Posterior vena cava (tissue), 2 donors: ENCODE results near the gene MACROD2. TPM values are rescaled to one million over a fixed set of nuclear protein-coding genes. Genes with fewer than 3 reads are reported as not detected.

ENCODE experiments used
- DNase-seq: peaks from one replicate; pipeline ENCODE4 v3.0.0-alpha.2; 2020; ENCODE audit warnings: low spot score
- intact Hi-C, 2 donors: fragments of 100-400 bp; cut with DNase I; formaldehyde crosslinking; loops; one replicate each; pipeline versions ENCODE4 v1.14.1 to v1.14.2; 2022 to 2023
- total RNA-seq, 2 donors: library from RNA; stranded (reverse); fragmentation: NEBNext Ultra II Directional; extraction: Animal tissue kit (Norgen Biotek cat#: 25700); gene quantifications; one replicate each; pipeline ENCODE4 v1.2.1, GENCODE V29; 2021
- donor health status: DM: yes; HTN: yes; CAD: no.
- donor health status: DM: yes; HTN: yes; CAD: no.

The MACROD2 gene
- total RNA-seq, 2 donors from 2014 or later: 15.5 to 25.5 TPM

DNA sequence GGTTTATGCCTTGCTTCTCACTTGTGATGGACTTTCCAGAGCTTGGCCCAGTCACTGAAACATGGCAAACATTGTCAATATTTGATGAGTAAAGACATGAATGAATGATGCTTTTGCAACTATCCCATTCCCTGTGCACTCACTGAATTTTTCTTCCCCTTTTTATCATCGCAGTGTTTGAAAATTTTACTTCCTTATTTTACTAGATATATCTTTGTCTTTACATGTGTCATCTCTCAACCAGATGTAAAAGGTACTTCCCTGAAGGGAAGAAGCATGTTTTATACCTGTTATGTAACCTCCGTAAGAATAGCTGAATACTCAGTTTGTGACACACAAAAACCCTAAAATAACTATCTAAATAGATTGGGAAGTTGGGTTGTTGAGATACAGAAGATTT, 886.8 kb downstream of the MACROD2 start:
- intact Hi-C loops: no loop called here
- DNase-seq: no peak

DNA sequence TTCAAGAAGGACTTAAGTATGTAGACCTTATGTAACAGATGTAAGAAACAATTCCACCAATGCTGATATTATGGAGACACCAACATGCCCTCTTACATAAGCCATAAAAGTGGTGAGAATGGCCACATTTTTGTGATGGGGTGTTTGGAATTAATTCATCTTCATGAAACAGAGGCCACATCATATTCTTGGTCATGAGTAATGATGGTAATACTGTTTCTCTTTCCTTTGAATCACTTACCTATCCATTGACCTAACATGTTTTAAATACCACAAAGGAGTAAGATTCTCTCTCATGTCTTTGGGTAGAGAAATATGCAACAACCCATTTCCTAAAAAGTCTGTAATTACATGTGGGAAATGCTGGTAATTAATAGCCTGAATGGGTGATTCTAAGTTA, 887.5 kb downstream of the MACROD2 start:
- DNase-seq: no peak
- intact Hi-C loops: no loop called here

DNA sequence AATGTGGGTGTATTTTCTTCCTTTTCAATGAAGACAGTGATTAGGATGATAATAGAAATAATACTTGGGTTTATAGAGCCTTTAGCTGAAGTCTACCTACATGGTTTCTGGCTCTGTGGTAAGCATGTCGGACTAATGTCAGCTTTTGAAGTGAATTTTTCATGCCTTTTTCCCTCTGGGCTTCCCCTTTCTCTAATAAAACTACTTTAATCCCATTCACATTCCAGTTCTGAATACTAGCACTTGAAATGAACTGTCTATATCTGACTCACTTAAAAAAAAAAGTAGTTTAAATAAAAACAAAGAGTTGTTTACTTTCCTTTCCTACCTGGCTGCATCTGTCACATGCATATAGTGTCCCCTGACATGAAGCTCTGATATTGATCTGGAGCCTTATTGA, 888.0 kb downstream of the MACROD2 start:
- intact Hi-C loops: no loop called here
- no peak for DNase-seq

DNA sequence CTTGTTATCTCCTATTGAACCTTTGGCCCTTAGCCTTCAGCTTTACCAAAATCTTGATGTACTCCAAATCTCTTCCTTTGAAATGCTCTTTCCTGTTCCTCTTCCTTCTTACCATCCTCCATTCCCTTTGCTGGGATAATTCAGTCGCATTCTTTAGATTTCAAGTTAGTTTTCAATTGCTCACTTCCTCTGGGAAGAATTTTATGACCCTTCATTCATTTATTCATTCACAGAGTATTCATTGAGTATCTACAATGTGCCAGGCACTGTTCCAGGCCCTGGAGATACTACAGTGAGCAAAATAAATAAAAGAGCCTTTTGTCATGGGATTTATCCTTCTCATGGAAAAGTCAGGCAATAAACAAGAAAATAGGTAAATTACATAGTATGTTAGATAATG, 890.3 kb downstream of the MACROD2 start:
- intact Hi-C loops: no loop called here
- DNase-seq: no peak

DNA sequence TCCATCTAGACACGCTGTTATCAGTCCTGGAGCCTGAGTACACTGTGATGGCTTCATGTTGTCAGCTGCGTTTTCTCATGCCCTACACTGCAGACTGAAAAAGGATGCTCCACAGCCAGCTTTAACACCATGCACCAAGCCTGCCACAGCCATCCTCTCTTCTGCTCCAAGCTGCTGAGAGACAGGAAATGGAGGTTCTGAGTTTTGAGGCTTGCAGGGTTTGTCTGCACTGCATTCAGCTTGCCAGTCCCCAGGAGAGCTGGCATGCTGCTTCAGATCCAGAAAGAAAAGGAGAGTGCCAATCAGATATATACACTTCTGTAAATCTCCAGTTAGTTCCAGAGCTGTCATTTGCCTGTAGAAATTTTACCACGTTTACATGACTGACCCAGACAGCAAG, 892.8 kb downstream of the MACROD2 start:
- DNase-seq: no peak
- intact Hi-C loops: no loop called here

DNA sequence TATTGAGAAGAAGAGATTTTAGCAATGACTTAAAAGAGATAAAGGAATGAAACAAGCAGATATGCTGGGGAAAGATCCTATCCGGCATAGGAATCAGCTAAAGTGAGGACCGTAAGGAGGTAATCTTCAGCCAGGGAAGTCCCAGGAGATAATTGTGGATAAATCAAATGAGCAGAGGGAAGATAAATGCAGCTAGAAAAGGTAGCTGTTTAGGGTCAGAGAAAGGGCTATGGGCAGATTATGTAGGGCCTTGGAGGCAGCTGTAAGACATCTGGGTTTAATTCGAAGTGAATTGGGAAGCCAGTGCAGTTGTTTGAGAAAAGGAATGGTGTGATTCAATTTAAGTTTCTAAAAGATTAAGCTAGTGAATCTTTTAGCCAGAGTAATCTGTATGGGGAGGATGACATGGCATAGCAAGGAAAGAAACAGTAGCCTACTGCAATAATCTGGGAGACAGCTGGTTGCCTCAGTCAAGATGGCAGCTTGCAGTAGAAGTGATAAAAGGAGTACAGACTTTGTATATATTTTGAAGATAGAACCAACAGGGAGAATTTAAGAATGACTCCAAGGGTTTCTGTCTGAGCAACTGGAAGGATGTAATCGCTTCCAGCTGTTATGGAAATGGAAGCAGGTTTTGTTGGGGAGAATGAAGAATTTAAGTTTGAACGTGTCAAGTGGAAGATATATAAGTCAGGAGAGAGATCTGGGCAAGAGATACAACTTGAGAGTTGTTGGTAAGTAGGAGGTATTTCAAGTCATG, 894.4 kb downstream of the MACROD2 start:
- no peak for DNase-seq
- intact Hi-C loops: no loop called here

DNA sequence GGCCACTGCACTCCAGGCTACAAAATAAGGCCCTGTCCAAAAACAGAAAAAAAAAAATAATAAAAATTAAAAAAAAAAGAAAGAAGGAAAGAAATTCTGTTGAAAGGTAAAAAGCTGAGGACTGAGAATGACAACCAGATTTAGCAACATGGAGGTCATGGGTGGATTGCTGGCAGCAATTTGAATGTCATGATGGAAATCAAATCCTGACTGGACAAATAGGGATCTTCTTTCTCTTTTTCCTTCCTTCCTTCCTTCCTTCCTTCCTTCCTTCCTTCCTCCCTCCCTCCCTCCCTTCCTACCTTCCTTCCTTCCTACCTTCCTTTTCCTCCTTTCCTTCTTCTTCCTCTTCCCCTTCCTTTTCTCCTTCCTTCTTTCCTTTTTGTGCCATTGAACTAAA, 895.4 kb downstream of the MACROD2 start:
- no peak for DNase-seq
- intact Hi-C loops: no loop called here

DNA sequence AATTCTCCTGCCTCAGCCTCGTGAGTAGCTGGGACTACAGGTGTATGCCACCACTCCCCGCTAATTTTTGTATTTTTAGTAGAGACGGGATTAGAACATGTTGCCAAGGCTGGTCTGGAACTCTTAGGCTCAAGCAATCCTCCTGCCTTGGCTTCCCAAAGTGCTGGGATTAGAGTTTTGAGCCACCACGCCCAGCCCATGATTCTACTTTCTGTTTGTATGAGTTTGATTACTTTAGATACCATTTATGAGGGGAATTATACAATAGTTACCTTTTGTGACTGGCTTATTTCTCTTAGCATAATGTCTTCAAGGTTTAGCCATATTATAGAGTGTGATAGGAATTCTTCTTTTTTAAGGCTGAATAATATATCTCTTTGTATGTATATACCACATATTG, 897.5 kb downstream of the MACROD2 start:
- intact Hi-C loops: no loop called here
- no peak for DNase-seq

DNA sequence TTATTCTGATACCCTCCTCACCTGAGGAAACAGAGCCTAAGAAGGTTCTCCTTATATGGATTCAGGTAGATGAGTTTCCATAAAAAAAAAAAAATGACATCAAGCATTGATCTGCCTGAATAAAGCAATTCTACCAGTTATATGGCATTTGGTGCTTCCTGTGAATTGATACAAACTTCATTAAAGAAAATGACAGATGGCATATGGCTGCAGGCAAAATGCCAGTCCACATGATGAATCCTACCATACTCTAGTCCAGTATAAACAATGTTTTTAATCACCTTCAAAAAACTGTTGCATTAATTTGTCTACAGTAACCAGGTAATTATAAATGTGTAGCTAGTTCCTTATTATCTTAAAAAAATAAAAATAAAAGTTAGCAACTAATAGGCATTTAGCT, 901.3 kb downstream of the MACROD2 start:
- intact Hi-C loops: no loop called here
- no peak for DNase-seq

DNA sequence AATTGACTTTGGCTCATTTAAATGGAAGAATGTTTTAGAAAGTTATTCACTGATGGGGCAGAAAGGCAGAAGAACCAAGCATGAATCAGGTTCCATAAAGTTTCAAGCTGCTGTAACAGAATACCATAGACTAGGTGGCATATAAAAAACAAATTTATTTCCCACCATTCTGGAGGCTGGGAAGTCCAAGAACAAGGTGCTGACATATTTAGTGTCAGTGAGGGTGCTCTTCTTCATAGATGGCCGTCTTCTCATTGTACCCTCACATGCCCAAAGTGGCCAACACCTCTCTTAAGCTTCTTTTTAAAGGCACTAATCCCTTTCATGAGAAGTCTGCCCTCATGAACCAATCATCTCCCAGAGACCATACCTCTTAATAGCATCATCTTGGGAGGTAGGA, 902.3 kb downstream of the MACROD2 start:
- intact Hi-C loops: no loop called here

DNA sequence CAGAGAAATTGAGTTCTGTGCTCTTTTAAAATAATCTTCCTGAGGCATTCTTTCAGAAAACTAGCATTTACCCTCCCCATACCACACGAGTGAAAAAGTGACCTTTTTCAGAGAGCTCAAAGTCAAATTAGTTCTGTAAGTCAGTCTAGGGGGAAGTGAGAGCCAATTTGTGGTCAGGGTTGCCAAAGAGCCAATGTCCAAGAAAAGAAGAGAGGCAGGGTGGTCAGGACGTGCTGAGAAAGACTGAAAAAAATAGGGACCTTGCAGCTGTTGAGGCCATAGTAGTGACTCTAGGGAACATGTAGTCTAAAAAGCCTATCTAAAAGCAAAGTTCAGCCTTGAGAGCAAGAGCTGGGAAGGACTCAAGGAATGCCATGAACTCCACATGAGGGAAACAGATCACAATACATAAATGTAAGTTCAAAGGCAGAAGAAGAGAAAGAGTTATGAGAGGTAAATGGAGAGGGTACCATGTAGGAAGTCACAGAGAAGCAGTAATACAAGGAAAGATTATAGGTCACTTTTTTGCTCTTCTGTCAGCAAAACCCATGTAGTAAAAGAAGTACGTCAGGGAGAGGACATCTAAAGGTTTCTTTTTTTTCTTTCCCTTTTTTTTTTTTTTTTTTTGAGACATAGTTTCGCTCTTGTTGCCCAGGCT, 907.2 kb downstream of the MACROD2 start:
- no peak for DNase-seq
- intact Hi-C loops: no loop called here

More for the DNA sequence above, 902.3 kb downstream of the MACROD2 start:
- no peak for DNase-seq

DNA sequence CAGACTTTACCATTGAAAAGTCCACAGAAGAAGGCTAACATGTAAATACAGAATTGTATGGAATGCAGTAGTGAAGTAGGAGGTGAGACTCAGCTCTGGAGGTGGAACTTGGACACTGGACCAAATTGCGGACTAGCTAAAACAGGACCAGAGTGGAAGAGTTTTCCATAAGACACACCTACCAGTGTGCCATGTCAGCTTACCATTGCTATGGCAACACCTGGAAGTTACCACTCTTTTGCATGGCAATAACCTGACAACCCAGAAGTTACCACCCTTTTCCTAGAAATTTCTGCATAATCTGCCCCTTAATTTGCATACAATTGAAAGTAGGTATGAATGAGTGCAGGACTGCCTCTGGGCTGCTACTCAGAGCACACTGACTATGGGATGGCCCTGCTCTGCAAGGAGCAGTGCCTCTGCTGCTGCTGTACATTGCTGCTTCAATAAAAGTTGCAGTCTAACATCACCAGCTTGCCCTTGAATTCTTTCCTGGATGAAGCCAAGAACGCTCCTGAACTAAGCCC, 911.7 kb downstream of the MACROD2 start:
- intact Hi-C loops: no loop called here
- DNase-seq: no peak

DNA sequence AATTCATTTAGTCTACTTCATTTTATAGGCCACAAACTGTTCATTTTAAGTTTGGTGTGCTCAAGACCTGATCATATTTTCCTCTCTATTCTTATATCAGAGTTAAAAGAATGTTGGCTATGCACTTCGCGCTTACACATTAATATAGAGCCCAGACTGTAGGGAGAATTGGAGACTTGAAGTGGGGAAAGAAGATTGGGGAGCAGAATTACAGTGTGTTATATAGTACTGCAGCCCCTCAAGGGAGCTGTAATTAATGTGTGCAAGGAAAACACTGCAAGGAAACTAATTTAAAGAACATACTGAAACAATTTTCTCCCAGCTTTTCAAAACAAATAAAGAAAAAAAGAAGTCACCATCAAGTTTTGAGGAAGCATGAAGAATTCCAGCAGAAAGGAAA, 914.8 kb downstream of the MACROD2 start:
- intact Hi-C loops: no loop called here

DNA sequence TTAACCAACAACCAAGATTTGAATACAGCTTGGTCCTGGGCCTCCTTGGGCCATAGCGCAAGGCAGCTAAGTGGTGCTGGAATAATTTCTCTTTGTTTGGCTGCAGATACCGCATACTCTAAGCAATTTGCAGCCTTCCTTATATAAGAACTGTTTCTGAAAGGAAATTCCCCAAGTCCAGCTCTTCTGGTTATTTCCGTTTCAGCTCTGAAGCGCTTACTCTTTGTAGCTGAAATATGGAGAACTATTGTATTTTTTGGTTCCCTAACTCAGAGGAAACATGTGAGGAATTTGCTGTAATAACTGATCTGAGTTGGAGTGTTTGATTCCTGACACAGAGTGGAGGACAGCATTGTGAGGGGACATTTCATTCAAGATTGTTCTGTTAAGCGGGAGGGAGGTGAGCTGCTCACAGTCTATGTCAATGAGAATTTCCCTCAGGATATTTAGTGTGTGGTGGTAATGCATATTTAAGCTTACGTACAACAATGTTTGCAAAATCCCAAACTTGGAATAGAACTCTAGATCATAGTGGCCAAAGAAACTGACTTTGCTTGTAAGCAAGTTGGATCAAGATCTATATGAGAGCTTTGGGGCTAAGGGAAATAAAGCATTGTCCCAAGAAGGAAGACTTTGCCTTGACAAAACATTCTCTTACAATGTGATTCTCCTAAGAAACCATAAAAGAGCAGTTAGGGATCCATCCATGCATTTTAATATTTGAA, 918.7 kb downstream of the MACROD2 start:
- intact Hi-C loops: no loop called here
- DNase-seq: no peak

More for the DNA sequence above, 914.8 kb downstream of the MACROD2 start:
- no peak for DNase-seq

DNA sequence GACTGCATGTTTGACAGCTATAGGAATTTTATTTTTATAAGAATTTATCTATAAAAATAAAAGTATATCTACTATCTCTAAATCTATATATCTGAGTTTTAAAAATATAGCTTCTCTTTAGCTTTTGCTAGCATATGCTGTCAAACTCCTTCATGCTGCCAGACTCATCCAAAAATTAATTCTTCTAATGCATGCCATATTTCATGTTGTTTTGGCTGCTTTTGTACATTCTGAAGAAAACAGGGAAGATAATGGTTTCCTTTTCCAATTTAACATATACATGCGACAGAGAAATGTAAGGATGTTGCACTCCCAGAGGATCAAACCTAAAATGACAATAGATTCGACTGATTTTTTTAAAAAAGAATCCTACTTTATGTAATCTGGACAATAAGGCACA, 919.3 kb downstream of the MACROD2 start:
- DNase-seq: no peak
- intact Hi-C loops: no loop called here

DNA sequence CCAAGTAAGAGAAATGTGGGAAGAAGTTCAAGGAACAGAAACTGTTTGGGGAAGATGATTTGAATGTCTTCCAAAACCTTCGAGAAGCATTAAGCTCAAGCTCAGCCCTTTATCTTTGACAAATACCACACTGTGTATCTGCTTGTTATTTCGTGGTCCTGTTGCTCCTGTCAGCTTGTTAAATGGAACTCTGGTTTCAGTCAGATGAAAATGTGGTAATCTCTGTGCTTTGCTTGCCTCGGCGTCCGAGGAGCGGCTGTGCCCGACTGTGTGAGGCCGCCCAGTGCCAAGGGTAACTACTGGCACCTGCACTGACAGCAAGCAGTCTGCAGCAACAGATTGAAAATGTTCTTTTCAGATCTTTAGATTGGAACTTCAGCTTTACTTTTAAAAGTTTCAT, 920.0 kb downstream of the MACROD2 start:
- intact Hi-C loops: no loop called here
- no peak for DNase-seq

DNA sequence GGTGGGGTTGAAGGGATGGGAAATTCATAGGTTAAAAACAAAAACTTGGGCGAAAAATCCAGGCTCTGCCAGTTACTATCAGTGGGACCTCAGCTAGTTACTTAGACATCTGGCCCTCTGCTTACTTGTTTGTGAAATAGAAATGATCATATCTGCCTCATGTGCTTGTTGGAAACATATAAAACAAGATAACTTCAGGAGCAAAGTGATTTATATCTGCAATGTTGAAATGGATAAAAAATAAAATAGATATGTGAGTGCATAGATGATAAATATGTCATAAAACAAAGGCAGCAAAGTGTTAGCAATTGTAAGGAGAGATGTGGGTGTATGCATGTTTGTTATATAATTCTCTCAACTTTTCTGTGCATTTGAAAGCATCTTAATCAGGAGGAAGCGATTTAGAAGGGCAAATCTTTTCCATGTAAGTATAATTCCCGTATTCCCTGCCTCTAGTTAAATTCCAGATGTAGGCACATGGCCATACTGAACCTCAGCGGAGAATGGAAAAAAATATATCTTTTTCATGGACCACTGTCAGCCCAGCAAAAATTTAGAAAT, 921.1 kb downstream of the MACROD2 start:
- intact Hi-C loops: no loop called here
- no peak for DNase-seq

DNA sequence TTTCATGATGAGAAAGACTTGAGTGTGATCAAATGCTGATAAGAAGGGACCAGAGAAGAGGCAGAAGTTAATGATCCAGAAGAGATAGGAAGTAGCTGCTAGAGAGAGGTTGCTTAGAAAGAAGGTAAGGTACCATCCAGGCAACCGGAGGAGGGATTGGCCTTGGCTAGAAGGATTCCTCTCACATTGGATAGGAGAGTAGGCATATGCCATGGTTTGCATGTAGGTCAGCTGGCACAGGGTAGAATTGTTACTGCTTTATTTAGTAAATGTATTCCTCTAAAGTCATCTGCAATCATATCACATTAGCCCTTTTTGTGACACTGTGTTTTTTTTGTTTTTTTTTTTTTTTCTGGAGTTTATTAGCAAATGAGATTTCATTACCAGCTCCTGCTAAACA, 923.0 kb downstream of the MACROD2 start:
- no peak for DNase-seq
- intact Hi-C loops: no loop called here

DNA sequence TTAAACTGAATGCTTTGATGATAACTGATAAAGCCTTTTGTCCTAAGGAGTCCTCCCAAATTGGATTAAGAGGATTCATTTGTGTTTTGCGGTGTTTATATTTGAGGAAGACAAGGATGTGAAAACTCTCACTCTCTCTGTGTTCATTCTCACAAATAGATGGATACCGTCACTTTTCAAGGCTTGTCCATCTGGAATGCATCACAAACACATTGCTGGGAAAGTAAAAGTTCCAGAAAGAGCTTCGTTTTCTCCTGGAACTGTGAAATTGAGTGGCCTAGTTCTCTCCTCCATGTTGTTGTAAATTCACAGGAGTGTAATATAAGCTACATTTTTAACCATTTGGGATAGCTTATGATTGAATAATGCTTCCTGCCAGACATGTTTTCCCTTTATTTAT, 923.7 kb downstream of the MACROD2 start:
- intact Hi-C loops: no loop called here
- no peak for DNase-seq

DNA sequence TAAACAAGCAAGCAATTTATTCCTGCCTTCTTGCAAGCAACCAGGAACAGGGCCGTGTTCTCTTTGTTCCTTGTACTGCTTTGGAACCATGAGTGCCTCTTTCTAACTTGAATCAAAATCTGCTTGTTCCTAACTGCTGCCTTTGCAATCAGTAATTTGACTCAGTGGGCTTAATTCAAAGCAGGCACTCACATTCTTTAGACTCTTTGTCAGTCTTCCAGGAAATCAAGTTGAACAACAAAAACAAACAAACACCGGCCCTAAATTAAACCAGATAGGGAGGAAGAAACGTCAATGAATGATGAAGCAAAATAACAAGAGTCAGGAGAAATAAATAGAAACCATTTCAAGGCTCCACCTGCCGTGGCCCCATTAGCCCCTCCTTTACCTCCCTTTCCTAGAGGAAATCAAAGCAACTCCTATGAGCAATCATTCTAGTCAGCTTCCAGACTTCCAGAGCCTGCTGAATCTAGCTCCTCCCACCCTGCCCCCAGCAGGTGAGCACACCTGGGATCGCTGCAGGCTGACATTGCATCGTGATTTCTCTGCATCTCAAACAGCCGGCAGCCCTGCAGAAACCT, 924.3 kb downstream of the MACROD2 start:
- no peak for DNase-seq
- intact Hi-C loops: no loop called here
